ENCODE measurements around the gene GRIK4.
"Not testable (repeated sequence)": the region's sequence is repeated elsewhere in the genome, so short reads cannot be mapped to it uniquely, and the experiment has no call there.

Gene GRIK4

DNA sequence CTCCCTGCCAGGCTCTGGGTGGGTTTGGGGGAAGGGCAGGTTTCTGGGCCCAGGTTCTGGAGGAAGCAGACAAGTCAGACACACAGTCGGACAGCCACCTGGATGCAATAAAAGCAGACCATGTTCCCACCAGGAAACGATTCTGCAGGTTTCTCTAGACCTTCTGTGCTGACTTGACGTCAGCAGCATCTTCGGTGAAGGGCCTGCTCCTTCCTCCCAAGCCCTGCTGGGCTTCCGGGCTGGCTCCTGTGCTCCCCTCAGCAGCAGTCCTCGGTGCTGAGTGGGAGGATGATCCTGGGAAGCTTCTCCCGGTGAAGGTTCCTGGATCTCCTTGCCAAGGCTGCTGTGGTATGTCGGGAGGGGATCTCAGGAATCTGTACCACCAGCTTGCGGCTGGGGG lies 240.0 kb downstream of the GRIK4 start:
- no peak for FAIRE-seq

DNA sequence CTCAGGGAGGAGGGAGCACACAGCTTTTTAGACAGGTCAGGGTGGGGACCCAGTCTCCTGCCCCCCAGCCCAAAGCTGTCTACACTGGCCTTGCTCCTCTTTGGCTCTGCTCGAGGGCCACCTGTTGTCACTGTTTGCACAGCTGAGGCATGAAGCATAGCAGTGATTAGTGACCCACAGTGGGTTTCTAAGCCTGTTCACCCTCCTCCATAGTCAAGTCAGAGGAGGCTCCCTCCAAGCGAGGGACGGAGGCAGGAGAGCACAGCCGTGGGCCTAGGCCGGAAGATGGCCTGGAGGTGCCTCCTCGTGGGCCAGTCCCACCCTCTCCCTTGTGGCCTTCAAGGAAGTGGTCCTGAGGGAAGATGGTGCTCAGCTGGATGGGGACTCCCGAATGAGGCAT lies 241.1 kb downstream of the GRIK4 start:
- FAIRE-seq = no peak

DNA sequence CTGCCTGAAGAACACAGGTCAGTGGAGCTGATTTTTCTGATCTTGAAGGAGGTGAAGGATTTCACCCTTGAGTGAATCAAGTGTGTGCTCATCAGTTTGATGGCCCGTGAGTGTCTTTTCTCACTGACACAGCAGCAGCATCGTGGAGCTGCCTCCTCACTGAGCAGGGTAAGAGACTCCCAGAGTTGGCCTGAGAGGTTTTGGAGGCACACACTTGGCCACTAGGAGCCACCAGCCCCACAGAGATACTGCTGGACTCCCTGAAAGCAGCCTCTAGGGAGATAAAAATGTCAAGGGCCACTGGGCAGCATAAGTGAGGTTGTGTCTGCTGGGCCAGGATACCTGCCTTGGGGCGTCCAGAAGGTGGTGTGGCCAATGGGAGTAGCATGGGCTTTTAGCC lies 245.4 kb downstream of the GRIK4 start:
- no peak for FAIRE-seq

GRCh38 chr11:120759046-120759445 lies 247.5 kb downstream of the GRIK4 start:
- FAIRE-seq = no peak

- FAIRE-seq = not testable (repeated sequence)
Observed at GRCh38 chr11:120765710-120766109, 254.2 kb downstream of the GRIK4 start.

- FAIRE-seq = no peak
Observed at GRCh38 chr11:120766318-120766717, 254.8 kb downstream of the GRIK4 start.

DNA sequence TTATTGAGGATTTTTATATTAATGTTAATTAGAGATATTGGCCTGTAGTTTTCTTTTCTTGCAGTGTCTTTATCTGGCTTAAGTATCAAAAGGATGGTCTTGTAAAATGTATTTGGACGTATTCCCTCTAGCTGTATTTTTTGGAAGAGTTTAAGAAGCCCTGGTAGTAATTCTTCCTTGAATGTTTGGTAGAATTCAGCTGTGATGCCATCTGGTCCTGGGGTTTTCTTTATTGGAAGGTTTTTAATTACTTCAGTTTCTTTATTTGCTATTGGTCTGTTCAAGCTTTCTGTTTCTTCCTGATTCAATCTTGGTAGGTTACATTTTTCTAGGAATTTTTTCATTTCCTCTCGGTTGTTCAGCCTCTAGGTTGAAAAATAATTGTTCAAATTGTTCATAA lies 257.4 kb downstream of the GRIK4 start:
- no peak for FAIRE-seq

DNA sequence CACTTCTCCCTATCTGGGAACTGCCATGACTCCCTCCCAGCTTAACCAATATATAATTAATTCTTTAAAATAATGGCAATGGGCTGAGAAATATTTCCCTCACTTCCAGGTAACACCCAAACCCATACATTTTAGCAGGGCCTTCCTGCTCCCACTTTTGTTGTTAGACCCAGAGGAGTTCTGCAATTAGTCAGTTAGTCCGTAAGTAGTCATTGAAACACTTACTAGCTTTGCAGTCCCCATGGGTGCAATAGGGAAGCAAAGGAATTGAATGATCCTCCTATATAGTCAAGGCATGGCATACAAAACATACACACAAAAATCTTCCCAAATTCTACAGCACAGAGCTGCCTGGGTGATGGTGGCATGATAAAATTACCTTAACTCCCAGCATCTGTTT lies 258.4 kb downstream of the GRIK4 start:
- FAIRE-seq = no peak

DNA sequence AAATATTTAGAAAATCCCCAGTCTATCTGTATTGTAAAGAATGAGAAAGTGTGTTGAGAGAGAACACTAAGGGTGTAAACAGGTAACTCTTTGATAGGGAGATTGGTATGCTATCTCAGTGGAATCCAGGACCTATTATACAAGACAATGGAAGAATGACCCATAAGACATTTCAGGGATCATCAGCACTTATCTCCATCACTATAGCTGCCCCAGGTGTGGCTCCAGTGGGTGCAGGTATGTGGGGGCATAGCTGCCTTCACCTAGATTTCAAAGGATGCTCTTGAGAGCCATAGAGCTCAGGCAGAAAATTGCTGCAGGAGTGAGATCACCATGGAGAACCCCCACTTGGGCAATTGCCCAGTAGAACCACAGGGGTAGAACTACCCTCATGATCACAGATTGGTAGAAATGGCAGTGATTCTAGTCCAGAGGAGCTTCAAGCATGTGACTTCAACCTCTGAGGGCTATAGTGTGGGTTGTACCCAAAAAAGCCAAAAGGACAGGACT lies 260.1 kb downstream of the GRIK4 start:
- no peak for FAIRE-seq

GRCh38 chr11:120773501-120774031 lies 262.0 kb downstream of the GRIK4 start:
- no peak for FAIRE-seq

GRCh38 chr11:120774591-120775386 lies 263.2 kb downstream of the GRIK4 start:
- no peak for FAIRE-seq

DNA sequence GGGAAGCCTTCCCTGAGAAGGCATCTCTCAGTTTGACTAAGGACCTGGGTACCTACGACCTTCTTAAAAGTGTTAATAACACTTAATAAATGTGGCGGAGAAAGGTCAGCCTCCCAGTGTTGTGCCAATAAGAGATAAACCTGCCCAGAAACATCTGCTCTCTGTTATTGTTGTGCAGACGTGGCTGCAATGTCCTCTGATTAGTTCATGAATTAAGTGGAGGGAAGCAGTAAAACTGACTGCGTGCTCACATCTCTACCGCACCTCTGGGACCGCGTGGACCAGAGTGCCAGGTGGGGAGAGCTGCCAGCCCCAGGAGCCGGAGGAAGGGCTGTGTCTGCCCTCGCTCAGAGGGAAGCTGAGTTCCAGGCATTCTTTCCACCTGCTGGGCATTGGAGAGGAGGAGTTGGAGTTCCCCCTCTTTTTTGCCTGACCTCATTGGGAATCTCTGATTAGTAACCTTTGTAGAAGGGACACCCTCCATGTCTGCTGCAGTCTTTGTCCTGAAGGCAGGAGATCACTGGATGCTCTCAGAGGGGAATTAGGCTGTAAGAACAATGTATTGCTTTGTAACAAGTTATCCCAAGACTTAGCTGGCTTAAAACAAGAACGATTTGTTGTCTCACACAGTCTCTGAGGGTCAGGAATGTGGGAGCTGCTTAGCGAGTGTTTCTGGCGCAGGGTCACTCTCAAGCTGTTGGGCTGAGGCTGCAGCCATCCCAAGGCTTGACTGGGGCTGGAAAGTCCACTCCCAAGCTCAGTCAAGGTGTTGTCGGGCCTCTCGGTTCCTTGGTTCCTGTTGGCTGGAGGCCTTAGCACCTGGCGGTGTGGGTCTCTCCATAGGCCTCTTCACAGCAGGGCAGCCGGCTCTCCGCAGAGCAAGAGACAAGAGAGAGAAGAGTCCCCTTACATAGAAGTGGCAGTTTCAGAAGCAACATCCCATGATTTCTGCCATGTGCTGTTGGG lies 264.7 kb downstream of the GRIK4 start:
- FAIRE-seq = no peak

- no peak for FAIRE-seq
Observed at GRCh38 chr11:120778685-120779490, 267.3 kb downstream of the GRIK4 start.

DNA sequence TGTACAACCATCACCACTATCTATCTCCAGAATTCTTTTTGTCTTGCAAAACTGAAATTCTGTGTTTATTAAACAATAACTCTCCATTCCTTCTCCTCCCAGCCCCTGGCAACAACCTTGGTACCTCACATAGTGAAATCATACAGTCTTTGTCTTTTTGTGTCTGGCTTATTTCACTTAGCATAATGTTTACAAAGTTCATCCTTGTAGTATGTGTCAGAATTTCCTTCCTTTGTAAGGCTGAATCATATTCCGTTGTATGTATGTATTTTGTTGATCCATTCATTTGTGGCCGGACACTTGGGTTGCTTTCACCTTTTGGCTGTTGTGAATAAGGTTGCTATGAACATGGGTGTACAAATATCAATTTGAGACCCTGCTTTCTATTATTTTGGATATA lies 268.7 kb downstream of the GRIK4 start:
- no peak for FAIRE-seq

DNA sequence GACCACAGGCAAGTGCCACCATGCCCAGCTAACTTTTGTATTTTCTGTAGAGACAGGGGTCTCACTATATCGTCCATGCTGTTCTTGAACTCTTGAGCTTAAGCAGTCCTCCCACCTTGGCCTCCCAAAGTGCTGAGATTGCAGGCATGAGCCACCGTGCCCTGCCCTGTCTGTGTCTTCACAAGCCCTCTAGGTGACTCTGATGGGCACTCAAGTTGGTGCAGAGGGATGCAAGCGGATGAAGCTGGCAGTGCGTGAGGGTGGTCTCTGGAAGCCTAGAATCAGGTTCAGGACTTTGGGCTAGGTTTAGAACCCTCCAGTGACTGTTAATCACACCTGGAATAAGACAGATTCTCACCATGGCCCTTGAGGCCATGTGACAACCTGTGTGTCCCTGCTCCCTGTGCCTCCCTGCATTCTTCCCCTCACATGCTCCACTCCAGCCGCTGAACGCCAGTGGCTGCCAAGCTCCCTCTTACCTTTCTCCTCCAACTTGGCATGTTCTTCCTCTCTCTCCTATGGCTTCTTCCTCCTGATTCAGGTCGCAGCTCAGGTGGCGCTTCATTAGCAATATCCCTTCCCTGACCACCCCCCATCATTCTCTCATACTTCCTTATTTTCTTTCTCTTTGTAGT lies 270.1 kb downstream of the GRIK4 start:
- FAIRE-seq = no peak

DNA sequence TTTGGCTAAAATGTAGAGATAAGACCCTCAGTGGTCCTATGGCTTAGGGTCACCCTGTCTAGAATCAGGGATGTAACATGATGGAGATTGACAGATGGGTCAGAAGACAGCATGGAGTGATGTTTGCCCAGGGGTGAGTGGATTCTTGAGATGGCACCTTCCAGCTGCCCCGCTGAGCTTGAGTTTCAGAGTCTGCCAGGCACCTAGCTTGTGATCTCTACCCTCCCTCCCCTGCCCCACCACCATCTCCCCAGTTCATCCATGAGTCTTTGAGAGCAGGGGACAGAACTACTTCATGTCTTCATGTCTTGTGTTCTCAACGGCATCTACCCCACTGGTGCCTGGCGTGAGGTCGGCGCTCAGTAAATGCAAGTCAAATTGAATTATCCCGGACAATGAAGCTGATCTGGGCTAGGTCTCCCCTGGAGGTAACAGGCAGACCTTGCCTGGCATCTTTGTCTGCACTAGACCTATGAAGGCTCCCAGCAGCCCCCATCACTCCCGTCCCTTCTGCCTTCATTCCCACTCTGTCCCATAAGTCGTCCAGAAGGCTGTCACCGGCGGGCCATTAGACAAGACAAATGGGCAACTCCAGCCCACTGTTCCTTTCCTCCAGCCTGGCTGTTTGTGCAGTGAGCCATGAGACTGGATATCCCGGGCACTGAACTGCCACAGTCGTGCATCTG lies 273.2 kb downstream of the GRIK4 start:
- no peak for FAIRE-seq

DNA sequence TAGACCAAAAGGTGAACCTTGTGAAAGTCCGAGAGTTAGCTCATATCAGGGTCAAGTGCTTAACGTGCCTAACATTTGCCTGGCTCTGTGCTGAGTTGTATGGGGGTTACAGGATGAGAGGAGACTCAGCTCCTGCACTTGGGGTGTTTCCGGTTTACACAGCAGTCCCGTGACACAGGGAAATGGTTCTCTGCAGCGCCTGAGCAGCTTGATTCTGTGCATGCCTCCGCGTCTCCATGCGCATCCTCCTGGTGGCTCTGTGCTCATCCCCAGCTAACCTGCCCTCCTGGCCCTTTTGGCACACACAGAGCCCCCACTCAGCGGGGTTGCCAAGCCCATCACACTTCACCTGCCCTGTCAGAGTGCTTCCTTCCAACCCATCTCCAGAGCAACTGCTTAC lies 274.0 kb downstream of the GRIK4 start:
- no peak for FAIRE-seq

- FAIRE-seq = no peak
Observed at GRCh38 chr11:120786206-120786735, 274.7 kb downstream of the GRIK4 start.

GRCh38 chr11:120787224-120787623 lies 275.7 kb downstream of the GRIK4 start:
- not testable (repeated sequence) for FAIRE-seq

- no peak for FAIRE-seq
Observed at GRCh38 chr11:120789391-120789790, 277.8 kb downstream of the GRIK4 start.

- FAIRE-seq = no peak
Observed at GRCh38 chr11:120792306-120792705, 280.8 kb downstream of the GRIK4 start.

Data from A204.1 (cell line).